Measurements from ENCODE around the gene DEPDC1. TPM values are rescaled to one million over a fixed set of nuclear protein-coding genes. Genes with fewer than 3 reads are reported as not detected.

Gene DEPDC1
- total RNA-seq, 8 experiments from 2014 or later: 0.15 to 19.8 (median 2.1) TPM

DNA sequence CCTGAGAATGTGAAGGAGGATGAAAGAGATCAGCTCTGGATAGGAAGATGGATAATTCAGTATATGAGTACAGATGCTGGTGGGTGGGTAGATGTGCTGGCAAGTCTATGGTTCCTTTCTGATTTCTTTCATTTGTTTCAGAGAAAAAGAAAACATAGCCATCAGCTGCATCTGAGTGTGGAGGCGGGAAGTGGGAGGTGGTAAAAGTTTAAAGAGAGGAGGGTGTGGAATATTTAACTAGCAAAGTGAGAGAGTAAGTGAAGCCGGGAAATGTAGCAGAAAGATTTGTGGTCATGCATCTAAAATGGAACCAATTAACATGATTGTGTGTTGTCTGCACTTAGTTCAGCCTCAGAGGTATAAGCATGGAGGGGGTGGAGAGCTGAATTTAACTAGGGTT, 63.5 kb downstream of the DEPDC1 start:
- H3K4me1 ChIP-seq (replicated peaks in 1 of 2): no peaks in the 10 kb centered on the region
- no peak overlapping the region for H3K27ac ChIP-seq
- WGBS, 10 experiments: 10 to 81% (median 42%) methylated on average over 2 of the region's 2 CpGs; no CpG with 5 or more reads in 1 of the 10 experiments
- in situ Hi-C loops (cut with MboI; ENCODE audit: low pct_unique_long_range_greater_than_20kb in 2 of 9, low sequenced_read_pairs in 9 of 9, unreplicated experiment in 9 of 9): loop anchor here in 1 of 9 experiments (25.0 kb wide), 1 partner anchor 321 kb away; no protein-coding TSS in a partner anchor
- no peak overlapping the region for H3K4me3 ChIP-seq
- ATAC-seq (replicated peaks in 6 of 8): peak in 3 of 8 experiments; percentile 13 to 85 (median 71)

DNA sequence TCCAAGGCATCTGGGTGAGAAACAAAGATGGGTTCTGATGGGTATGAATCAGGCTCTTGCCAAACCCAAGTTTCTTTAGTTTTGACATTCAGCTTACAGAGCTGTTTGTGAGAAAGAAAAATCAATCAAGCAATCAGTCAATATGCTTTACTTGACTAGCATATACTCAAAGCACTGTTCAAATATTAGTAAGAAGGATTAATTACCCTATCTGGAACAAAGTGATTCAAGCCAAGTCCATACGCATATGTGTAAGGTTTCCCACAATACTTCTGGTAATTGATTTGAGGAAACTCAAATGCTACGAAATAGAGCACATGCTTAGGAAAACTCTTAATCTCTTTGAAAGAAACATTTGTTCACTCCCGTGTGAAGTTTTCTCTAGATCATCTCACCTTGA, 65.8 kb downstream of the DEPDC1 start:
- no peaks in the 10 kb centered on the region for H3K4me1 ChIP-seq (replicated peaks in 1 of 2)
- H3K27ac ChIP-seq: no peak overlapping the region
- WGBS, 10 experiments: 75 to 100% (median 85%) methylated on average over 1 to 3 of the region's 3 CpGs; no CpG with 5 or more reads in 1 of the 10 experiments
- no peak for ATAC-seq (replicated peaks in 6 of 8)
- in situ Hi-C loops (cut with MboI; ENCODE audit: low pct_unique_long_range_greater_than_20kb in 2 of 9, low sequenced_read_pairs in 9 of 9, unreplicated experiment in 9 of 9): loop anchor here in 1 of 9 experiments (25.0 kb wide), 1 partner anchor 319 kb away; no protein-coding TSS in a partner anchor
- no peak overlapping the region for H3K4me3 ChIP-seq

DNA sequence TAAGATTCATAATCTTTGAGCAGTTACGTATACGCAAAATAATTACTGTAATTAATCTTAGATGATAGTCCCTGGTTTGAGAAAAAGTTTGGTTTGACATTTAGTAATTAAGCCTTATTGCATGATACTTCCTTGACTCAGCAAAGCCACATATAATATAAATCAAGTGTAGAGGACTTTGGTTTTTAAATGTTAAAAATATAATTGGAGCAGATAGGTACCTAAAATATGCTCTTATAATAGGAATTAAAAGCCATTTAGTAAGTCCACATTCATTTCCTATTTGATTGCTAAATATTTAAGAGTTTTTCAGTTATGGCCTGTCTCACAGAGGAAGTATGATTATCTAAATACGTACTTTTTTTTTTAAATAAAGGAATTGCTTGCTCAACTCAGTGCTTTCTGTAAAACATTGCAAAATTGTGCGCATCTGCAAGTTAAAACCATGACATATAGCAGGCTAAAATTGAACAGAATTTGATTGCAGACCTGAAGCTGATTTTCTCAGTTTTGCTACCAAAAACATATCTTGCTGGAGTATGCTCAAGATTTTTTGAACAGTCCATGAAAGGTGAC, 67.6 kb downstream of the DEPDC1 start:
- no peak overlapping the region for H3K4me3 ChIP-seq
- no peaks in the 10 kb centered on the region for H3K4me1 ChIP-seq (replicated peaks in 1 of 2)
- in situ Hi-C loops (cut with MboI; ENCODE audit: low pct_unique_long_range_greater_than_20kb in 2 of 9, low sequenced_read_pairs in 9 of 9, unreplicated experiment in 9 of 9): loop anchor here in 1 of 9 experiments (25.0 kb wide), 1 partner anchor 317 kb away; no protein-coding TSS in a partner anchor
- 80 to 100% (median 96%) methylated on average over 2 to 4 of the region's 4 CpGs for WGBS, 10 experiments
- ATAC-seq (replicated peaks in 6 of 8): no peak
- H3K27ac ChIP-seq: no peak overlapping the region

GRCh38 chr1:68426594-68426993, 70.3 kb downstream of the DEPDC1 start:
- Histone ChIP-seq H3K4me1 (replicated peaks in 1 of 2) (no peaks in the 10 kb centered on the region), H3K4me3 (no peak overlapping the region), H3K27ac (no peak overlapping the region)
- in situ Hi-C loops (cut with MboI; ENCODE audit: low pct_unique_long_range_greater_than_20kb in 2 of 9, low sequenced_read_pairs in 9 of 9, unreplicated experiment in 9 of 9): loop anchor here in 1 of 9 experiments (25.0 kb wide), 1 partner anchor 314 kb away; no protein-coding TSS in a partner anchor
- no peak for ATAC-seq (replicated peaks in 6 of 8)
- 13 to 100% (median 81%) methylated on average over 1 to 2 of the region's 2 CpGs for WGBS, 10 experiments

Other genes starting within 250 kb of the DEPDC1 start
- 10 to 100 TPM in 1 of 8 experiments, 1 to 10 TPM in 1, not detected in 6; 1.2 to 17.0 TPM for gene RPE65, start 47.1 kb downstream of the DEPDC1 start, total RNA-seq